NCI-H128 (cell line): ENCODE measurements around the gene DELE1.
"Not testable (repeated sequence)": the region's sequence is repeated elsewhere in the genome, so short reads cannot be mapped to it uniquely, and the experiment has no call there.

Source experiments
- DNase-seq: peaks from one replicate; lab custom pipeline; 2025; ENCODE audit not compliant: unreplicated experiment; lab: John Stamatoyannopoulos, UW

DELE1 gene

GRCh38 chr5:141920771-141921170, 2.9 kb upstream of the DELE1 start:
- no peak for DNase-seq

GRCh38 chr5:141922827-141923447, 734 bp upstream of the DELE1 start:
- DNase-seq = not testable (repeated sequence)

GRCh38 chr5:141926434-141926833, 2.8 kb downstream of the DELE1 start:
- DNase-seq = no peak

GRCh38 chr5:141928051-141928450, 4.4 kb downstream of the DELE1 start:
- DNase-seq = no peak

DNA sequence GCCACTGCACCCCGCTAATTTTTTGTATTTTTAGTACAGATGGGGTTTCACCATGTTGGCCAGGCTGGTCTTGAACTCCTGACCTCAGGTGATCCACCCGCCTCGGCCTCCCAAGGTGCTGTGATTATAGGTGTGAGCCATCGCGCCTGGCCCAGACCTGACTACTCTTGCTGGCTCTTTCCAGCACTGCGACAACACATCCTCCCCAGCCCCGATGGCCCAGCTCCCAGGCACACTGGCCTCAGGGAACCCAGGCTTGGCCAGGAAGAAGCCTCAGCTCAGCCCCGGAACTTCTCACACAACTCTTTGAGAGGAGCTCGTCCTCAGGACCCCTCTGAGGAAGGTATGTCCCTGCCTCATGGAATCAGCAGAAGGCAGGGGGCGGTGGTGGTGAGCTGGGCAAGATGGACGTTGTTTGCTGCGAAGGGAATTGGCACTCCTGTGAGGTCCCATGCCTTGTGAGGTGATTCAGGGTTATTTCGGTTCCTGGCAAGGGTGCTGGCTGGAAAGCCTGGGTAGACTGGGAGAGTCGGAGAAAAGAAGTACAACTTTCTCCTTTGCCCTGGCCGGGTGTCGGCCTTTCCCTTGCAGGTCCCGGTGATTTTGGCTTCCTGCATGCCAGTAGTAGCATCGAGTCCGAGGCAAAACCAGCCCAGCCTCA, 5.9 kb downstream of the DELE1 start:
- DNase-seq = no peak

GRCh38 chr5:141931694-141932093, 8.0 kb downstream of the DELE1 start:
- no peak for DNase-seq

GRCh38 chr5:141933151-141933550, 9.5 kb downstream of the DELE1 start:
- DNase-seq = no peak

- peak; percentile 4 for DNase-seq
Observed at GRCh38 chr5:141934099-141934844, 10.6 kb downstream of the DELE1 start.

GRCh38 chr5:141935538-141935937, 11.9 kb downstream of the DELE1 start:
- DNase-seq = no peak

DNA sequence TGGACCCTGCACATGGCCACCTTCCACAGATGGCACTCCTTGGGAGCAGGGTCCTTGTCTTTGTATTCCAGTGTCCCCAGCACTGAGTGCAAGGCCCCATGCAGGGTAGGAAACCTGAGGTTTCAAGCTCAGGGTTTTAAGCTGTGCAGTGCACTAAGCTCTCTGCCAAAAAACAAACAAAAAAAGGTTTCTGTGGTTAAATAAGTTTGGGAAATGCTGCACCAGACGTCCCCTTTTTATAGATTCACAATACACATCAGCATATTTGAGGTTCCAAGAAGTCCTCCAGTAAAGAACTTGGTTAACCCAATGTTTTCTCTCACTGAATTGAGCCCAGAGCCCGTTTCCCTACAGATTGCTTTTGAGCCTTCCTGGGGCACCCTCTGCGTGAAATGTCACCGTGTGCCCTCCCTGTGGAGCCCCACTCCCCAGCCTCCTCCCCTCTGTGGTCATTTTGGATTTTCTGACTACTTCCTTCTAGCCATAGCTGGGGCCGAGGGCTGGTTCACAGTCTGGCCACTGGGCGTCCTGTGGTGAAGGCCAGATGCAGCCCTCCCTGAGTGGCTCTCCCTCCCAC, 17.1 kb downstream of the DELE1 start:
- no peak for DNase-seq

DNA sequence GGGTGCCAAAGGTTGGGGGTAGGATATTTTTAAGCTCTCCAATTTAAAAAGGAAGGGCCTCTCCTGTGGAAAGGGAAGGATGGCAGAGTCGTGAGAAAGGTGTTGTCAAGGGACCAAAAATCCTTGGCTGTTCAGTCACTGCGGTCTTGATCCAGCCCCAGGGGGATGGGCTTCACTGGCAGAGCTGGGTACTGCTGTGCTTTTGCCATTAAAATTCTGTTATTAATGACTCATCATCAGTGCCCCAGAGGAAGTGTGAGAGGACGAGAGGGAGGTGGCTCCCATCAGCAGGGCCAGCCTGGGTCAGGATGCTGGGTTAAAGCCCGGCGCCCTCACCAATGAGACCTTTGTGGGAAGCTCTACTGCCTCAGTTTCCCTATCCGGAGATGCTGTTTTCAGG, 17.6 kb downstream of the DELE1 start:
- DNase-seq = no peak

- DNase-seq = no peak
Observed at GRCh38 chr5:141941779-141942178, 18.1 kb downstream of the DELE1 start.

DNA sequence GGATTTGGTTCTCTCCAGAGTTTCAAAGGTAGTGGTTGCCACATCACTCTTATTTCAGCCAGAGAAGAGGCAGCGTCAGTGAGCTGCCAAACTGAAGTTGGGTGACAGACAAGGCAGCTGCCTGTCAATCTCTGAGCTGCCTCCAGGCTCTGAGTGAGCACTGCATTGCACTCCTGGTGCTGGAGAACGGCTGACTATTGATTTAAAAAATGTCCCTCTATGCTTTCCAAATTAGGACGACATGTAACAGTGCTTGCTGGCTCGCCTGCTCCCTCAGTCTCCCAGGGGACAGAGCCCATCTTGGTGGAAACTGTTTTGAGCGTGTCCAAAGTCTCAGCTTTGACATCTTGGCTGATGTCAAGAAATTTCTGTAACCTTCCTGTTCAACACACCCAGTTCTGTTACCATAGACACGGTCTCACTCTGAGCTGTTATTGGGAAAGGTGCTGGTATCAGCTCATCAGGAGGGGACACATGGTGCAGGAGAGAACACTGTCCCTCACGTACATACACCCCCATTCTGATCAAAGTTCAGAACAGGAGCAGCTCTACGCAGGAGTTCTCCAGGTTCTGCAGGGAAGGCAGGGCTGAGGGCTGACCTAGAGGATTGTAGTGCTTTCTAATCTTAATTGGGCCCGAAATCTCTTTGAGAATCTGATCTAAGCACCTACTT, 18.6 kb downstream of the DELE1 start:
- no peak for DNase-seq

DNA sequence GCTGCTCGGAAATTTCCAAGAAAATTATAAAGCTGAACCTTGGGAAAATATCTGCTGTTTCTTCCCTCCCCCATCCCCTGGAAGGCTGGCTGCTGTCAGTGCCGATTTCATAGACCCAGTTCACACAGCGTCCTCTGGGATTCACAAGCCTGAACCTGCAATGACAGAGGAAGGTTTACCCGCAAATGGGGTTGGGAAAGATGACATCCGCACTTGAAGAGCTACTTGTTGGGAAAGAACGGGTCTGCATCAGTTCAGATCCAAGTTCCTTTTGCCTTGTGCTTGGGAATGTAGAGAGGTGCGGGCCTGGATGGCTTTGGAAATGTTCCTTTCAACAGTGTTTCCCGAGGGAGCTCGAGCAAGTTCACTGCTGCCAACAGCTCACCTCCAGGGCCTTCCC, 20.4 kb downstream of the DELE1 start:
- DNase-seq = no peak

DNA sequence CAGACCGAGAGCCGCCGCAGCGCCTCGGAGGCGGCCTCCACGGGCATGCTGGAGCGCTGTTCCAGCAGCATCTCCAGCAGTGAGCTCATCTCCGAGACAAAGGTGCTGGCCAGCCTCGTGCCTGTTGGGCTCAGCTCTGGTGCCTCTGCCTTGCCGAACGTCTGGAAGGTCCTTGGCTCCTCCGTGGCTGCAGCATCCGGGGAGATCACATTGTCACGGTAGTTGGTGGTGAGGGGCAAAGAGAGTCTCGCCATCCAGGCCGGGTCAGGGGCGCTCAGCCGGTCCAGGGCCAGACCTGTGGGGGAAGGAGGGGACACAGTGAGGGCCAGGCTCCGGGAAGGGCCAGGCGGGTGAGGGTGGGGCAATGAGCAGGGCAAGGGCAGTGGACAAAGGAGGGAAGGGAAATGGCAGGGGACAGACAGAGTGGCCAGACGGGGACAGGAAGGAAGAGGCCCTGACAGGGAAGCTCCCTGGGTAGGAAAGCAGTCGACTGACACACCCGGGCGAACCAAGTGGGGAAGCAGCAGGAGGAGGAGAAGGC, 21.9 kb downstream of the DELE1 start:
- no peak for DNase-seq

- DNase-seq = no peak
Observed at GRCh38 chr5:141947316-141947715, 23.6 kb downstream of the DELE1 start.

DNA sequence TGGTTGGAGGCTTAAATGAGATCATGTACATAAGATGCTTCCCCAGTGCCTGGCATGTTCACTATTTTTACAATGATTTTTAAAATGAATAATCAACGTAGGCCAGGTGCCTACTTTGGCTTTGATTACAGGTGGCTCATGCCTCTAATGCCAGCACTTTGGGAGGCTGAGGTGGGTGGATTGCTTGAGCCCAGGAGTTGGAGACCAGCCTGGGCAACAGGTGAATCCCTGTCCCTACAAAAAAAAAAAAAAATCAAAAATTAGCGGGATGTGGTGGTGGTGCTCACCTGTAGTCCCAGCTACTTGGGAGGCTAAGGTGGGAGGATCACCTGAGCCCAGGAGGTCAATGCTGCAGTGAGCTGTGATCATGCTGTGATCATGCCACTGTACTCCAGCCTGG, 25.1 kb downstream of the DELE1 start:
- no peak for DNase-seq

GRCh38 chr5:141949511-141949910, 25.8 kb downstream of the DELE1 start:
- DNase-seq = no peak

- no peak for DNase-seq
Observed at GRCh38 chr5:141950207-141951005, 26.7 kb downstream of the DELE1 start.

- DNase-seq = no peak
Observed at GRCh38 chr5:141951332-141951781, 27.7 kb downstream of the DELE1 start.
